Keratinocyte (primary cell): ENCODE results near the gene MATK. TPM values are rescaled to one million over a fixed set of nuclear protein-coding genes. Genes with fewer than 3 reads are reported as not detected.

Experiments
- DNase-seq: peaks from one replicate; pipeline ENCODE4 v3.0.0-alpha.2; 2011; ENCODE audit warnings: low read depth, missing footprints, low spot score
- FAIRE-seq: peaks from 2 replicates; lab custom pipeline; 2011; peaks lifted over from hg19 to GRCh38; lab: Jason Lieb, UNC
- H2AFZ ChIP-seq: 2 replicates; pipeline ENCODE4 v1.6.0; 2012; ENCODE audit warnings: low read length, control low read depth, inconsistent platforms; ENCODE audit not compliant: control insufficient read depth
- H3K27ac ChIP-seq: 2 replicates; pipeline ENCODE4 v1.5.1; 2011; ENCODE audit warnings: low read length; ENCODE audit not compliant: control insufficient read depth, insufficient read depth
- H3K27me3 ChIP-seq: 3 replicates; pipeline ENCODE4 v1.6.0; 2011; ENCODE audit warnings: low read length; ENCODE audit not compliant: control insufficient read depth, insufficient read depth; ENCODE audit errors: extremely low read depth
- H3K36me3 ChIP-seq, 2 experiments: 2 replicates in 1 of 2; 3 replicates in 1 of 2; pipeline ENCODE4 v1.5.1; 2011; ENCODE audit warnings: low read length in 2 of 2, mild to moderate bottlenecking in 1 of 2; ENCODE audit not compliant: control insufficient read depth in 2 of 2, insufficient read depth in 2 of 2; ENCODE audit errors: extremely low read depth in 1 of 2
- H3K4me1 ChIP-seq: 3 replicates; pipeline ENCODE4 v1.5.1; 2011; ENCODE audit warnings: low read length; ENCODE audit not compliant: control insufficient read depth, insufficient read depth; ENCODE audit errors: extremely low read depth
- H3K4me2 ChIP-seq: 3 replicates; pipeline ENCODE4 v1.6.0; 2011; ENCODE audit warnings: low read depth, low read length; ENCODE audit not compliant: control insufficient read depth, insufficient read depth; ENCODE audit errors: extremely low read depth
- H3K4me3 ChIP-seq, 3 experiments: fragments of 200-600 bp in 1 of 3; sonication (generic) in 1 of 3; 2 replicates in 2 of 3; 3 replicates in 1 of 3; pipeline ENCODE4 v1.5.1; 2011 to 2016; ENCODE audit warnings: low read length in 3 of 3, mild to moderate bottlenecking in 3 of 3, control low read depth in 2 of 3, inconsistent platforms in 1 of 3, low read depth in 1 of 3, mixed read lengths in 1 of 3, mixed run types in 1 of 3, moderate library complexity in 1 of 3; ENCODE audit not compliant: control insufficient read depth in 2 of 3, insufficient read depth in 2 of 3; ENCODE audit errors: extremely low read depth in 1 of 3
- H3K79me2 ChIP-seq: 2 replicates; pipeline ENCODE4 v1.6.0; 2012; ENCODE audit warnings: low read length; ENCODE audit not compliant: control insufficient read depth, insufficient read depth
- H3K9ac ChIP-seq: 3 replicates; pipeline ENCODE4 v1.6.0; 2011; ENCODE audit warnings: low read length; ENCODE audit not compliant: control insufficient read depth, insufficient read depth; ENCODE audit errors: extremely low read depth
- H3K9me1 ChIP-seq: 3 replicates; pipeline ENCODE4 v1.6.0; 2011; ENCODE audit warnings: low read length; ENCODE audit not compliant: control insufficient read depth, insufficient read depth; ENCODE audit errors: extremely low read depth
- H3K9me3 ChIP-seq: 2 replicates; pipeline ENCODE4 v1.5.1; 2012; ENCODE audit warnings: low read depth, low read length; ENCODE audit not compliant: control insufficient read depth
- H4K20me1 ChIP-seq: 3 replicates; pipeline ENCODE4 v1.6.0; 2011; ENCODE audit warnings: low read length; ENCODE audit not compliant: control insufficient read depth, insufficient read depth; ENCODE audit errors: extremely low read depth
- EZH2 ChIP-seq: IDR thresholded peaks from one replicate; pipeline ENCODE4 v1.6.1; 2012; ENCODE audit warnings: inconsistent platforms, mild to moderate bottlenecking, low read length, moderate library complexity
- dilution Hi-C: fragments of 300-500 bp; cut with MboI; formaldehyde crosslinking; loops from one replicate; pipeline ENCODE4 v1.7.0; 2020; ENCODE audit warnings: low sequenced_read_pairs; ENCODE audit not compliant: extremely low pct_ligation_motif_present
- polyA plus RNA-seq, 5 experiments: library from polyadenylated mRNA; depleted of rRNA in 3 of 5; stranded (reverse) in 3 of 5; stranded (forward) in 1 of 5; unstranded in 1 of 5; fragments of >200 nt; gene quantifications; 1 replicate in 1 of 5; 2 replicates in 3 of 5; 3 replicates in 1 of 5; pipeline versions ENCODE4 v1.2.1 to v1.2.3, GENCODE V29; 2011 to 2012; ENCODE audit warnings: missing spikeins in 2 of 5, low read depth in 1 of 5, low replicate concordance in 1 of 5
- TF ChIP-seq, protein P1 (sequence below), 3 experiments: IDR thresholded peaks in 1 of 3; conservative IDR thresholded peaks in 1 of 3; optimal IDR thresholded peaks in 1 of 3; 2 replicates in 2 of 3; 3 replicates in 1 of 3; pipeline versions ENCODE3 to v1.5.1; 2011; ENCODE audit warnings: low read length in 3 of 3, mild to moderate bottlenecking in 3 of 3, moderate library complexity in 2 of 3, control low read depth in 1 of 3, inconsistent platforms in 1 of 3; ENCODE audit not compliant: insufficient read depth in 2 of 3; ENCODE audit errors: extremely low read depth in 1 of 3

Gene MATK
- polyA plus RNA-seq, 1 donor (not counting 4 experiments of a cell fraction or from before 2014, with no cell fraction given) = 0.16 TPM

DNA sequence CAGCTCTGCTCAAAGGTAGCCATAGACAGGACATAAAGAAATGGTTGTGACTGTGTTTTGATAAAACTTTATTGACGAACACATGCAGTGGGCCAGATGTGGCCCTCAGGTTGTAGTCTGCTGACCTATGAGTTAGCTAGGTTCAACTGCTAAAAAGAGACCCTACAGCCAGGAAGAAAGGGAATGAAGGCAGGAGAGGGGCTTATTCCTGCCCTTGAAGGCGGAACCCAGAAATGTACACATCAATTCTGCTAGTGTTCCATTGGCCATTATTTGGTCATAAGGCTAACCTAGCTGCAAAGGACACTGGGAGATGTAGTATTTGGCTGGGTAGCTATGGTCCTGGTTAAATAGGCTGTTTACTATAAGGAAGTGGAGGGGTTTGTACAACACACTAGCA lies 42.7 kb downstream of the MATK start:
- Histone ChIP-seq H3K9ac (no peak overlapping the region), H3K79me2 (no peaks in the 10 kb centered on the region), H3K27me3 (no peaks in the 10 kb centered on the region), H4K20me1 (no peaks in the 10 kb centered on the region), H3K4me1 (no peaks in the 10 kb centered on the region), H3K4me2 (no peak overlapping the region), H3K9me3 (no peaks in the 10 kb centered on the region), H3K36me3 (no peaks in the 10 kb centered on the region), H2AFZ (no peak overlapping the region), H3K27ac (no peak overlapping the region), H3K9me1 (peaks cover 2% of the 10 kb centered on the region), H3K4me3 (no peak overlapping the region)
- TF ChIP-seq, protein P1, sequence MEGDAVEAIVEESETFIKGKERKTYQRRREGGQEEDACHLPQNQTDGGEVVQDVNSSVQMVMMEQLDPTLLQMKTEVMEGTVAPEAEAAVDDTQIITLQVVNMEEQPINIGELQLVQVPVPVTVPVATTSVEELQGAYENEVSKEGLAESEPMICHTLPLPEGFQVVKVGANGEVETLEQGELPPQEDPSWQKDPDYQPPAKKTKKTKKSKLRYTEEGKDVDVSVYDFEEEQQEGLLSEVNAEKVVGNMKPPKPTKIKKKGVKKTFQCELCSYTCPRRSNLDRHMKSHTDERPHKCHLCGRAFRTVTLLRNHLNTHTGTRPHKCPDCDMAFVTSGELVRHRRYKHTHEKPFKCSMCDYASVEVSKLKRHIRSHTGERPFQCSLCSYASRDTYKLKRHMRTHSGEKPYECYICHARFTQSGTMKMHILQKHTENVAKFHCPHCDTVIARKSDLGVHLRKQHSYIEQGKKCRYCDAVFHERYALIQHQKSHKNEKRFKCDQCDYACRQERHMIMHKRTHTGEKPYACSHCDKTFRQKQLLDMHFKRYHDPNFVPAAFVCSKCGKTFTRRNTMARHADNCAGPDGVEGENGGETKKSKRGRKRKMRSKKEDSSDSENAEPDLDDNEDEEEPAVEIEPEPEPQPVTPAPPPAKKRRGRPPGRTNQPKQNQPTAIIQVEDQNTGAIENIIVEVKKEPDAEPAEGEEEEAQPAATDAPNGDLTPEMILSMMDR (optimal IDR thresholded peaks at IDR 0.05 in 1 of 3, IDR thresholded peaks at IDR 0.05 in 1 of 3, conservative IDR thresholded peaks at IDR 0.05 in 1 of 3; ENCODE audit: extremely low read depth in 1 of 3, insufficient read depth in 2 of 3, low read length in 3 of 3) = no peak
- TF ChIP-seq EZH2 = no peak
- FAIRE-seq = no peak
- no peak for DNase-seq
- dilution Hi-C loops = no loop called here

DNA sequence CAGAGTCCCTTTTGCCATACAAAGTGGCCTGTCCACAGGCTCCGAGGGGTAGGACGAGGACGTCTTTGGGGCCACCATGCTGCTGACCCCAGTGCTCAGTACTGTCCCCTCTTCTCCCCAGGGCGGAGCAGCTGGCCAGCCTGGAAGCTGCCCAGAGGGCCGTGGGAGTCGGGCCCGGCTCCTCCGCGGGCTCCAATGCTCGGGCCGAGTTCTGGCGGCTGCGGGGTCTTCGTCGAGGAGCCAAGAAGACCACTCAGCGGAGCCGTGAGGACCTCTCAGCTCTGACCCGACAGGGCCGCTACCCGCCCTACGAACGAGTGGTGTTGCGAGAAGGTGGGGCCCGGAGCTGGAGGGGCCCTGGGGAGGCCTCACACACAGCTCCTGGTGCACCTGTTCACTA lies 45.8 kb downstream of the MATK start:
- Histone ChIP-seq H3K79me2 (no peaks in the 10 kb centered on the region), H3K4me2 (no peak overlapping the region), H3K9ac (no peak overlapping the region), H3K27ac (no peak overlapping the region), H2AFZ (no peak overlapping the region), H3K27me3 (no peaks in the 10 kb centered on the region), H3K4me3 (no peak overlapping the region), H3K4me1 (no peaks in the 10 kb centered on the region), H3K9me3 (no peaks in the 10 kb centered on the region), H3K9me1 (peaks cover 2% of the 10 kb centered on the region), H3K36me3 (no peaks in the 10 kb centered on the region), H4K20me1 (no peaks in the 10 kb centered on the region)
- TF ChIP-seq EZH2 = no peak
- TF ChIP-seq, protein P1 (optimal IDR thresholded peaks at IDR 0.05 in 1 of 3, IDR thresholded peaks at IDR 0.05 in 1 of 3, conservative IDR thresholded peaks at IDR 0.05 in 1 of 3; ENCODE audit: extremely low read depth in 1 of 3, insufficient read depth in 2 of 3, low read length in 3 of 3) = no peak
- no peak for FAIRE-seq
- DNase-seq = no peak
- dilution Hi-C loops = no loop called here
